Neural progenitor cell (in vitro differentiated cells): ENCODE results near the gene FARP1. TPM values are rescaled to one million over a fixed set of nuclear protein-coding genes. Genes with fewer than 3 reads are reported as not detected.

Experiments
- DNase-seq: peaks from one replicate; pipeline ENCODE4 v3.0.0-alpha.2; 2016; ENCODE audit warnings: low spot score
- H2AFZ ChIP-seq: fragments of 200-600 bp; sonication (generic); replicated peaks from 2 replicates; pipeline ENCODE4 v1.6.1; 2016; ENCODE audit warnings: antibody characterized with exemption
- H3F3A ChIP-seq: fragments of 200-600 bp; sonication (generic); 2 replicates; pipeline ENCODE4 v1.6.1; 2016; ENCODE audit warnings: antibody characterized with exemption, low read depth
- H3K27ac ChIP-seq: fragments of 200-600 bp; sonication (generic); 2 replicates; pipeline ENCODE4 v1.5.1; 2016; ENCODE audit warnings: mild to moderate bottlenecking
- H3K27me3 ChIP-seq: fragments of 200-600 bp; sonication (generic); 2 replicates; pipeline ENCODE4 v1.6.1; 2016; ENCODE audit warnings: mild to moderate bottlenecking, moderate library complexity
- H3K36me3 ChIP-seq: fragments of 200-600 bp; sonication (generic); 2 replicates; pipeline ENCODE4 v1.5.1; 2016
- H3K4me1 ChIP-seq: fragments of 200-600 bp; sonication (generic); 2 replicates; pipeline ENCODE4 v1.6.1; 2016; ENCODE audit warnings: mixed run types
- H3K4me2 ChIP-seq: fragments of 200-600 bp; sonication (generic); 2 replicates; pipeline ENCODE4 v1.6.1; 2016
- H3K4me3 ChIP-seq: fragments of 200-600 bp; sonication (generic); 2 replicates; pipeline ENCODE4 v1.5.1; 2016
- H3K79me2 ChIP-seq: fragments of 200-600 bp; sonication (generic); 2 replicates; pipeline ENCODE4 v1.6.1; 2016; ENCODE audit warnings: low read depth
- H3K9ac ChIP-seq: fragments of 200-600 bp; sonication (generic); 2 replicates; pipeline ENCODE4 v1.6.1; 2016
- H3K9me3 ChIP-seq: fragments of 200-600 bp; sonication (generic); 2 replicates; pipeline ENCODE4 v1.5.1; 2016; ENCODE audit warnings: low read depth
- H4K20me1 ChIP-seq: fragments of 200-600 bp; sonication (generic); 2 replicates; pipeline ENCODE4 v1.6.1; 2016; ENCODE audit warnings: low read depth
- H3K27ac Mint-ChIP-seq: 3 replicates; pipeline ENCODE4 v1.8.0; 2021; ENCODE audit warnings: mixed read lengths
- H3K27me3 Mint-ChIP-seq: 2 replicates; pipeline ENCODE4 v1.8.0; 2022; ENCODE audit warnings: low read depth, mild to moderate bottlenecking, inconsistent platforms, moderate library complexity, mixed read lengths; ENCODE audit not compliant: insufficient read depth
- H3K36me3 Mint-ChIP-seq: 3 replicates; pipeline ENCODE4 v1.8.0; 2021; ENCODE audit warnings: mixed read lengths
- H3K4me1 Mint-ChIP-seq: 3 replicates; pipeline ENCODE4 v1.8.0; 2021; ENCODE audit warnings: mixed read lengths
- H3K4me3 Mint-ChIP-seq: 3 replicates; pipeline ENCODE4 v1.8.0; 2021; ENCODE audit warnings: mild to moderate bottlenecking, moderate library complexity, mixed read lengths
- H3K9me3 Mint-ChIP-seq: 3 replicates; pipeline ENCODE4 v1.8.0; 2020; ENCODE audit warnings: mixed read lengths
- CTCF ChIP-seq: fragments of 200-600 bp; sonication (generic); IDR thresholded peaks from 2 replicates; pipeline ENCODE4 v1.5.1; 2017; ENCODE audit warnings: antibody characterized with exemption, mild to moderate bottlenecking
- EZH2 ChIP-seq: fragments of 200-600 bp; sonication (generic); IDR thresholded peaks from 2 replicates; pipeline ENCODE4 v1.6.1; 2017; ENCODE audit warnings: antibody characterized with exemption, mild to moderate bottlenecking, moderate library complexity
- EZH2phosphoT487 ChIP-seq: fragments of 200-600 bp; sonication (generic); IDR thresholded peaks from 2 replicates; pipeline ENCODE4 v1.6.1; 2017; ENCODE audit warnings: antibody characterized with exemption
- total RNA-seq: library from RNA; depleted of rRNA; stranded (reverse); fragments of >200 nt; gene quantifications from 2 replicates; pipeline ENCODE4 v1.2.3, GENCODE V29; 2015; ENCODE audit warnings: low replicate concordance

FARP1 gene
- total RNA-seq, 1 donor from 2014 or later = 78.0 TPM

GRCh38 chr13:98312606-98313005 is 169.7 kb downstream of the FARP1 start:
- no peak overlapping the region for H3K27ac ChIP-seq
- DNase-seq = no peak
- Mint-ChIP-seq H3K4me1 (peaks cover 43% of the 10 kb centered on the region), H3K36me3 (peaks cover 18% of the 10 kb centered on the region), H3K4me3 (no peak overlapping the region), H3K27me3 (peaks cover 2% of the 10 kb centered on the region), H3K9me3 (no peaks in the 10 kb centered on the region), H3K27ac (no peak overlapping the region)
- TF ChIP-seq CTCF = no peak
- TF ChIP-seq EZH2phosphoT487 = no peak
- TF ChIP-seq EZH2 = no peak
- H3K9ac ChIP-seq = no peak overlapping the region
- peaks cover 37% of the 10 kb centered on the region for H3K4me1 ChIP-seq
- no peaks in the 10 kb centered on the region for H3K27me3 ChIP-seq
- H3K4me2 ChIP-seq = no peak overlapping the region
- H3K4me3 ChIP-seq = no peak overlapping the region
- peaks cover 34% of the 10 kb centered on the region for H3K79me2 ChIP-seq
- no peaks in the 10 kb centered on the region for H3K36me3 ChIP-seq
- H2AFZ ChIP-seq = no peak overlapping the region
- H3F3A ChIP-seq = peaks cover 12% of the 10 kb centered on the region
- H4K20me1 ChIP-seq = peaks cover 25% of the 10 kb centered on the region
- no peaks in the 10 kb centered on the region for H3K9me3 ChIP-seq

GRCh38 chr13:98313023-98313921 is 170.4 kb downstream of the FARP1 start:
- TF ChIP-seq CTCF (no peak), EZH2 (no peak), EZH2phosphoT487 (no peak)
- Histone ChIP-seq H2AFZ (no peak overlapping the region), H3K9me3 (no peaks in the 10 kb centered on the region), H3K4me2 (no peak overlapping the region), H4K20me1 (peaks cover 25% of the 10 kb centered on the region), H3K9ac (no peak overlapping the region), H3K27ac (no peak overlapping the region), H3K27me3 (no peaks in the 10 kb centered on the region), H3K79me2 (peaks cover 27% of the 10 kb centered on the region), H3K36me3 (no peaks in the 10 kb centered on the region), H3K4me3 (no peak overlapping the region), H3K4me1 (peaks cover 37% of the 10 kb centered on the region), H3F3A (peaks cover 12% of the 10 kb centered on the region)
- peak overlapping the region; percentile 57 for H3K27ac Mint-ChIP-seq
- H3K9me3 Mint-ChIP-seq = no peaks in the 10 kb centered on the region
- no peak overlapping the region for H3K4me3 Mint-ChIP-seq
- peaks cover 4% of the 10 kb centered on the region for H3K27me3 Mint-ChIP-seq
- peaks cover 16% of the 10 kb centered on the region for H3K36me3 Mint-ChIP-seq
- DNase-seq = no peak
- H3K4me1 Mint-ChIP-seq = peaks cover 38% of the 10 kb centered on the region

GRCh38 chr13:98313922-98314292 is 171.0 kb downstream of the FARP1 start:
- no peak overlapping the region for H3K4me3 Mint-ChIP-seq
- no peak for DNase-seq
- no peaks in the 10 kb centered on the region for H3K36me3 ChIP-seq
- peaks cover 12% of the 10 kb centered on the region for H3F3A ChIP-seq
- no peak overlapping the region for H3K27ac ChIP-seq
- peaks cover 16% of the 10 kb centered on the region for H3K36me3 Mint-ChIP-seq
- no peak overlapping the region for H3K4me2 ChIP-seq
- H4K20me1 ChIP-seq = peaks cover 25% of the 10 kb centered on the region
- TF ChIP-seq EZH2phosphoT487 (no peak), EZH2 (no peak), CTCF (no peak)
- H3K9me3 Mint-ChIP-seq = no peaks in the 10 kb centered on the region
- H3K4me1 Mint-ChIP-seq = peaks cover 38% of the 10 kb centered on the region
- H3K9me3 ChIP-seq = no peaks in the 10 kb centered on the region
- peaks cover 4% of the 10 kb centered on the region for H3K27me3 Mint-ChIP-seq
- no peak overlapping the region for H3K9ac ChIP-seq
- H2AFZ ChIP-seq = no peak overlapping the region
- no peaks in the 10 kb centered on the region for H3K27me3 ChIP-seq
- H3K4me3 ChIP-seq = no peak overlapping the region
- peaks cover 37% of the 10 kb centered on the region for H3K4me1 ChIP-seq
- no peak overlapping the region for H3K27ac Mint-ChIP-seq
- peaks cover 23% of the 10 kb centered on the region for H3K79me2 ChIP-seq
